Prostate gland (tissue), 2 donors: ENCODE results near the gene FBLL1. TPM values are rescaled to one million over a fixed set of nuclear protein-coding genes. Genes with fewer than 3 reads are reported as not detected.
A peak's percentile ranks its signal among the peaks of the same experiment; 100 is the strongest.

Experiments
- DNase-seq: peaks from one replicate; pipeline ENCODE4 v3.0.0-alpha.2; 2019; ENCODE audit warnings: low spot score
- H3K27ac ChIP-seq, 2 donors: fragments of 200-600 bp; sonication (generic); 2 replicates each; pipeline ENCODE4 v1.5.1; 2017 to 2019
- H3K27me3 ChIP-seq: fragments of 200-600 bp; sonication (generic); replicated peaks from 2 replicates; pipeline ENCODE4 v1.5.1; 2019; ENCODE audit not compliant: insufficient read depth
- H3K36me3 ChIP-seq, 2 donors: fragments of 200-600 bp; sonication (generic); 1 replicate in 1 of 2; 2 replicates in 1 of 2; pipeline versions ENCODE4 v1.5.1 to v1.8.1; 2017 to 2019
- H3K4me1 ChIP-seq: fragments of 200-600 bp; sonication (generic); replicated peaks from 2 replicates; pipeline ENCODE4 v1.5.1; 2019
- H3K4me3 ChIP-seq, 2 donors: fragments of 200-600 bp; sonication (generic); 2 replicates each; pipeline ENCODE4 v1.5.1; 2017 to 2019
- H3K9me3 ChIP-seq: fragments of 200-600 bp; sonication (generic); 2 replicates; pipeline ENCODE4 v1.5.1; 2017
- POLR2A ChIP-seq: fragments of 450-650 bp; IDR thresholded peaks from one replicate; pipeline ENCODE4 v1.6.1; 2016; ENCODE audit warnings: antibody characterized with exemption, mild to moderate bottlenecking
- POLR2AphosphoS5 ChIP-seq: sonication (generic); formaldehyde crosslinking; IDR thresholded peaks from one replicate; pipeline ENCODE4 v1.6.1; 2017; ENCODE audit warnings: antibody characterized with exemption
- WGBS: methylation state at CpG from one replicate; pipeline ENCODE4 v1.1.5; 2018; 5-methylcytosine and 5-hydroxymethylcytosine counted together
- intact Hi-C: fragments of 100-400 bp; cut with DNase I; formaldehyde crosslinking; loops from one replicate; pipeline ENCODE4 v1.14.2; 2022
- microRNA-seq: library from miRNA; unstranded; fragments of <30 nt; microRNA quantifications from one replicate; pipeline ENCODE4, GENCODE V29; 2016
- small RNA-seq, 2 donors: library from RNA; depleted of rRNA; stranded (forward); fragments of <200 nt; gene quantifications; one replicate each; pipeline ENCODE3, GENCODE V24; 2016
- total RNA-seq, 2 donors: library from RNA; depleted of rRNA; stranded (reverse); fragments of >200 nt; gene quantifications; one replicate each; pipeline ENCODE4 v1.1.0, GENCODE V29; 2016
- TF ChIP-seq, protein P1 (sequence below), 4 experiments: fragments of 200-600 bp in 2 of 4; fragments of 450-650 bp in 2 of 4; sonication (generic) in 2 of 4; IDR thresholded peaks; 1 replicate in 3 of 4; 2 replicates in 1 of 4; pipeline ENCODE4 v1.5.1; 2016 to 2019; ENCODE audit warnings: antibody characterized with exemption in 4 of 4, mild to moderate bottlenecking in 2 of 4, moderate library complexity in 2 of 4

FBLL1 gene
- total RNA-seq, 2 donors from 2014 or later = 1.3 to 4.0 TPM

DNA sequence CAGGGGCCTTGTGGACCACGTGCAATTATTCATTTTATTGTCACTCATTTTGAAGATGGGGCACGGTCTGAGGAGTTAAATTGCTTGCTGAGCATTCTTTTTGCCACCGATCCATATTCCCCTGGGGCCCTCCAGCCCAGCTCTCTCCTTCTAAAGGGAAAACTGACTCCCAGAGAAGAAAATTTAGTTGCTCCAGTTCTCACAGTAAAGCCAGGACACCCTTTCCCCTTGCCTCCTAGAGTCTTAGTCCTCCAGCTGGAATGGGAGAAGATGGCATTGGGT lies 51.1 kb downstream of the FBLL1 start:
- H3K27me3 ChIP-seq = no peaks in the 10 kb centered on the region
- 22% methylated on average over 3 of the region's 3 CpGs for WGBS
- H3K4me3 ChIP-seq = peak overlapping the region; percentile 87 to 94
- H3K9me3 ChIP-seq = no peaks in the 10 kb centered on the region
- H3K4me1 ChIP-seq = no peaks in the 10 kb centered on the region
- intact Hi-C loops = no loop called here
- no peak for DNase-seq
- TF ChIP-seq, protein P1, sequence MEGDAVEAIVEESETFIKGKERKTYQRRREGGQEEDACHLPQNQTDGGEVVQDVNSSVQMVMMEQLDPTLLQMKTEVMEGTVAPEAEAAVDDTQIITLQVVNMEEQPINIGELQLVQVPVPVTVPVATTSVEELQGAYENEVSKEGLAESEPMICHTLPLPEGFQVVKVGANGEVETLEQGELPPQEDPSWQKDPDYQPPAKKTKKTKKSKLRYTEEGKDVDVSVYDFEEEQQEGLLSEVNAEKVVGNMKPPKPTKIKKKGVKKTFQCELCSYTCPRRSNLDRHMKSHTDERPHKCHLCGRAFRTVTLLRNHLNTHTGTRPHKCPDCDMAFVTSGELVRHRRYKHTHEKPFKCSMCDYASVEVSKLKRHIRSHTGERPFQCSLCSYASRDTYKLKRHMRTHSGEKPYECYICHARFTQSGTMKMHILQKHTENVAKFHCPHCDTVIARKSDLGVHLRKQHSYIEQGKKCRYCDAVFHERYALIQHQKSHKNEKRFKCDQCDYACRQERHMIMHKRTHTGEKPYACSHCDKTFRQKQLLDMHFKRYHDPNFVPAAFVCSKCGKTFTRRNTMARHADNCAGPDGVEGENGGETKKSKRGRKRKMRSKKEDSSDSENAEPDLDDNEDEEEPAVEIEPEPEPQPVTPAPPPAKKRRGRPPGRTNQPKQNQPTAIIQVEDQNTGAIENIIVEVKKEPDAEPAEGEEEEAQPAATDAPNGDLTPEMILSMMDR (IDR thresholded peaks at IDR 0.05) = no peak
- no peak for TF ChIP-seq POLR2A
- no peak for TF ChIP-seq POLR2AphosphoS5
- peak overlapping the region; percentile 94 to 98 for H3K27ac ChIP-seq
- H3K36me3 ChIP-seq = no peaks in the 10 kb centered on the region

Small RNA genes lying within 50 kb of the gene (microRNA-seq; reads per million reads assigned to microRNA genes)
- gene MIR103A1 (not detected), gene MIR103B1 (not detected)

Small RNA genes lying within 50 kb of the gene (small RNA-seq; reads per million reads assigned to genes)
- gene MIR103A1 = 0.09 to 0.81 reads per million in 2 donors

Other genes starting within 250 kb of the FBLL1 start
- gene WWC1, start 237.7 kb upstream of the FBLL1 start, total RNA-seq = 10 to 100 TPM; 45.3 to 52.6 TPM
- gene RARS1, start 42.8 kb upstream of the FBLL1 start, total RNA-seq = 10 to 100 TPM; 71.6 to 86.6 TPM
- gene PANK3, start 50.1 kb downstream of the FBLL1 start, total RNA-seq = 10 to 100 TPM; 24.8 to 48.7 TPM